Retinal pigment epithelial cell (primary cell): ENCODE data around the gene VEGFB.

ENCODE experiments used
- DNase-seq: peaks from one replicate; pipeline ENCODE4 v3.0.0-alpha.2; 2010; ENCODE audit warnings: low read depth
- H3K4me3 ChIP-seq: 2 replicates; pipeline ENCODE4 v1.5.1; 2011; ENCODE audit warnings: mild to moderate bottlenecking, low read length, control low read depth, moderate library complexity
- CTCF ChIP-seq: conservative IDR thresholded peaks from 2 replicates; pipeline ENCODE4 v1.5.1; 2011; ENCODE audit warnings: low read depth, low read length, control low read depth, inconsistent platforms

VEGFB gene

GRCh38 chr11:64211181-64211872 lies 23.1 kb upstream of the VEGFB start:
- no peak for DNase-seq
- TF ChIP-seq CTCF, result no peak
- no peak overlapping the region for H3K4me3 ChIP-seq

GRCh38 chr11:64216879-64217278 lies 17.5 kb upstream of the VEGFB start:
- no peak overlapping the region for H3K4me3 ChIP-seq
- DNase-seq, result no peak
- no peak for TF ChIP-seq CTCF

GRCh38 chr11:64218628-64219353 lies 15.6 kb upstream of the VEGFB start:
- H3K4me3 ChIP-seq, result no peak overlapping the region
- no peak for TF ChIP-seq CTCF
- DNase-seq, result no peak

- H3K4me3 ChIP-seq, result no peak overlapping the region
These were observed 15.1 kb upstream of the VEGFB start for GRCh38 chr11:64219354-64219684.

GRCh38 chr11:64219755-64220154 lies 14.6 kb upstream of the VEGFB start:
- no peak for TF ChIP-seq CTCF
- H3K4me3 ChIP-seq, result no peak overlapping the region
- no peak for DNase-seq

More at GRCh38 chr11:64219354-64219684, 15.1 kb upstream of the VEGFB start:
- TF ChIP-seq CTCF, result no peak
- no peak for DNase-seq

- DNase-seq, result no peak
- H3K4me3 ChIP-seq, result no peak overlapping the region
- TF ChIP-seq CTCF, result no peak
These were observed 14.1 kb upstream of the VEGFB start for GRCh38 chr11:64220271-64220670.

GRCh38 chr11:64220798-64221197 lies 13.6 kb upstream of the VEGFB start:
- TF ChIP-seq CTCF, result no peak
- no peak overlapping the region for H3K4me3 ChIP-seq
- DNase-seq, result no peak
